SU-DHL-6 (cell line): Measurements from ENCODE around the gene SCUBE1.

Experiments used
- H2AFZ ChIP-seq: fragments of 200-600 bp; sonication (generic); 2 replicates; pipeline ENCODE4 v1.6.1; 2014; ENCODE audit warnings: low read depth, mild to moderate bottlenecking, moderate library complexity, mixed read lengths, antibody characterized with exemption, low read length; ENCODE audit not compliant: severe bottlenecking
- H3F3A ChIP-seq: fragments of 200-600 bp; shearing (Covaris generic); 2 replicates; pipeline ENCODE4 v1.6.0; 2016; ENCODE audit warnings: antibody characterized with exemption, mild to moderate bottlenecking; ENCODE audit not compliant: insufficient read depth
- H3K27ac ChIP-seq: fragments of 200-600 bp; sonication (generic); 2 replicates; pipeline ENCODE4 v1.5.1; 2016; ENCODE audit warnings: low read depth, mild to moderate bottlenecking, low read length, moderate library complexity, mixed read lengths
- H3K27me3 ChIP-seq: fragments of 200-600 bp; sonication (generic), shearing (Covaris generic); 2 replicates; pipeline ENCODE4 v1.6.0; 2014; ENCODE audit warnings: mild to moderate bottlenecking, low read length
- H3K36me3 ChIP-seq: fragments of 200-600 bp; sonication (generic); 2 replicates; pipeline ENCODE4 v1.6.1; 2014; ENCODE audit warnings: mild to moderate bottlenecking, low read length, mixed read lengths
- H3K4me2 ChIP-seq: fragments of 300-600, 200-600 bp; shearing (Covaris generic), sonication (generic); 2 replicates; pipeline ENCODE4 v1.6.0; 2014; ENCODE audit warnings: low read length, low read depth, mild to moderate bottlenecking; ENCODE audit not compliant: poor library complexity, severe bottlenecking
- H3K4me3 ChIP-seq: fragments of 200-600 bp; sonication (generic); 2 replicates; pipeline ENCODE4 v1.5.1; 2014; ENCODE audit warnings: antibody characterized with exemption, low read length, mild to moderate bottlenecking, mixed read lengths; ENCODE audit not compliant: insufficient read depth, poor library complexity, severe bottlenecking
- H3K79me2 ChIP-seq: fragments of 200-600 bp; sonication (generic); 2 replicates; pipeline ENCODE4 v1.6.1; 2014; ENCODE audit warnings: mild to moderate bottlenecking, low read length, moderate library complexity; ENCODE audit not compliant: insufficient read depth
- H3K9ac ChIP-seq: fragments of 200-600 bp; sonication (generic); 2 replicates; pipeline ENCODE4 v1.7.0; 2014; ENCODE audit warnings: mild to moderate bottlenecking, low read length
- H3K9me2 ChIP-seq: fragments of 200-600 bp; sonication (generic); replicated peaks from 2 replicates; pipeline ENCODE4 v1.6.1; 2014; ENCODE audit warnings: low read length; ENCODE audit not compliant: insufficient read depth
- H3K9me3 ChIP-seq: fragments of 200-600 bp; sonication (generic); 2 replicates; pipeline ENCODE4 v1.6.1; 2014; ENCODE audit warnings: low read length, mixed read lengths; ENCODE audit not compliant: insufficient read depth
- H4K20me1 ChIP-seq: fragments of 200-600 bp; sonication (generic); 2 replicates; pipeline ENCODE4 v1.6.1; 2014; ENCODE audit warnings: low read depth, mild to moderate bottlenecking, antibody characterized with exemption, low read length, moderate library complexity, mixed read lengths
- CTCF ChIP-seq: fragments of 200-600 bp; sonication (generic); IDR thresholded peaks from one replicate; pipeline ENCODE4 v1.5.1; 2017; ENCODE audit warnings: antibody characterized with exemption, mild to moderate bottlenecking, low read length, moderate library complexity; ENCODE audit not compliant: insufficient read depth, poor library complexity, severe bottlenecking
- EZH2phosphoT487 ChIP-seq: fragments of 200-600 bp; sonication (generic), shearing (Covaris generic); conservative IDR thresholded peaks from 2 replicates; pipeline ENCODE4 v1.6.1; 2018; ENCODE audit warnings: mild to moderate bottlenecking, antibody characterized with exemption, low read length, moderate library complexity, mixed read lengths

SCUBE1 gene

GRCh38 chr22:43247546-43248260 is 95.5 kb downstream of the SCUBE1 start:
- Histone ChIP-seq H3K79me2 (no peaks in the 10 kb centered on the region), H3K27me3 (no peaks in the 10 kb centered on the region), H3F3A (no peaks in the 10 kb centered on the region), H3K27ac (no peak overlapping the region), H3K9me3 (no peaks in the 10 kb centered on the region), H3K4me3 (no peak overlapping the region), H3K9ac (no peak overlapping the region), H2AFZ (no peak overlapping the region), H3K36me3 (no peaks in the 10 kb centered on the region), H3K4me2 (no peak overlapping the region), H4K20me1 (no peaks in the 10 kb centered on the region), H3K9me2 (no peaks in the 10 kb centered on the region)
- TF ChIP-seq CTCF = no peak
- TF ChIP-seq EZH2phosphoT487 = no peak

GRCh38 chr22:43246188-43246587 is 97.0 kb downstream of the SCUBE1 start:
- Histone ChIP-seq H3K36me3 (no peaks in the 10 kb centered on the region), H2AFZ (no peak overlapping the region), H4K20me1 (no peaks in the 10 kb centered on the region), H3F3A (no peaks in the 10 kb centered on the region), H3K4me2 (no peak overlapping the region), H3K9ac (no peak overlapping the region), H3K9me3 (no peaks in the 10 kb centered on the region), H3K9me2 (no peaks in the 10 kb centered on the region), H3K27ac (no peak overlapping the region), H3K4me3 (no peak overlapping the region), H3K27me3 (no peaks in the 10 kb centered on the region), H3K79me2 (no peaks in the 10 kb centered on the region)
- TF ChIP-seq EZH2phosphoT487 (no peak), CTCF (no peak)

- no peaks in the 10 kb centered on the region for H3K9me3 ChIP-seq
- no peaks in the 10 kb centered on the region for H3K79me2 ChIP-seq
- H2AFZ ChIP-seq = no peak overlapping the region
- H3K9ac ChIP-seq = no peak overlapping the region
- H3K4me2 ChIP-seq = no peak overlapping the region
- H3K4me3 ChIP-seq = no peak overlapping the region
- H3K27ac ChIP-seq = no peak overlapping the region
- no peaks in the 10 kb centered on the region for H3K9me2 ChIP-seq
- H3K36me3 ChIP-seq = no peaks in the 10 kb centered on the region
- no peaks in the 10 kb centered on the region for H3F3A ChIP-seq
- H3K27me3 ChIP-seq = no peaks in the 10 kb centered on the region
- no peaks in the 10 kb centered on the region for H4K20me1 ChIP-seq
- TF ChIP-seq EZH2phosphoT487 (no peak), CTCF (no peak)
Measured at GRCh38 chr22:43245717-43246116, 97.5 kb downstream of the SCUBE1 start.
